GM18909 (cell line): ENCODE results near the gene SLC27A5.
"Not testable (repeated sequence)": the region's sequence is repeated elsewhere in the genome, so short reads cannot be mapped to it uniquely, and the experiment has no call there.

Source experiments
- ATAC-seq: cut with Tn5 transposase; IDR thresholded peaks from one replicate; pipeline ENCODE4 v1.9.1; 2021; ENCODE audit warnings: mild to moderate bottlenecking; ENCODE audit not compliant: unreplicated experiment, poor library complexity

Gene SLC27A5

DNA sequence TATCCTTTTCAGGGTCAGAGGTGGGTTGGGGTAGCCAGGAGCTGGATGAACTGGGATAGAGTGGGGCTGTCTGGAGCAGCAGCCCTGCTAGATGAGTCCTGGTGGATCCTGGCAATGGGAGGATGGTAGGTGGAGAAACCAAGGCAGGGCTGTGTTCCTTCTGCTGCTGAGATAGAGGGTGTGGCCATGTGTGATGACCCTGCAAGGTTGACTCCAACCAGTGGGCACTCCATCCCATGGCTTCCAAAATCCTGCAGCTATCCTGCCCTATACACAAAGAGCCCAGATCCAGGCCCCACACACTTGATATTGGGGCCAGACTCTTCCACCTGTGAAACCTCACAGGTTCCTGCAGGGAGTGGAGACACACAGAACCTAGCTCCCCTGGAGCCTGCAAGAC lies 38.0 kb downstream of the SLC27A5 start:
- ATAC-seq, result no peak

DNA sequence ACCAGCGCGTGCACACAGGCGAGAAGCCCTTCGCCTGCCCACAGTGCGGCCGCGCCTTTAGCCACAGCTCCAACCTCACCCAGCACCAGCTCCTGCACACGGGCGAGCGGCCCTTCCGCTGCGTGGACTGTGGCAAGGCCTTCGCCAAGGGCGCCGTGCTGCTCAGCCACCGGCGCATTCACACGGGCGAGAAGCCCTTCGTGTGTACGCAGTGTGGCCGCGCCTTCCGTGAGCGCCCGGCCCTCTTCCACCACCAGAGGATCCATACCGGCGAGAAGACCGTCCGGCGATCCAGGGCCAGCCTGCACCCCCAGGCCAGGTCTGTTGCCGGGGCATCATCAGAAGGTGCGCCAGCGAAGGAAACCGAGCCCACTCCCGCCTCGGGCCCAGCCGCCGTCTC lies 40.1 kb downstream of the SLC27A5 start:
- ATAC-seq, result no peak

GRCh38 chr19:58470837-58471543 lies 40.8 kb downstream of the SLC27A5 start:
- ATAC-seq, result not testable (repeated sequence)

DNA sequence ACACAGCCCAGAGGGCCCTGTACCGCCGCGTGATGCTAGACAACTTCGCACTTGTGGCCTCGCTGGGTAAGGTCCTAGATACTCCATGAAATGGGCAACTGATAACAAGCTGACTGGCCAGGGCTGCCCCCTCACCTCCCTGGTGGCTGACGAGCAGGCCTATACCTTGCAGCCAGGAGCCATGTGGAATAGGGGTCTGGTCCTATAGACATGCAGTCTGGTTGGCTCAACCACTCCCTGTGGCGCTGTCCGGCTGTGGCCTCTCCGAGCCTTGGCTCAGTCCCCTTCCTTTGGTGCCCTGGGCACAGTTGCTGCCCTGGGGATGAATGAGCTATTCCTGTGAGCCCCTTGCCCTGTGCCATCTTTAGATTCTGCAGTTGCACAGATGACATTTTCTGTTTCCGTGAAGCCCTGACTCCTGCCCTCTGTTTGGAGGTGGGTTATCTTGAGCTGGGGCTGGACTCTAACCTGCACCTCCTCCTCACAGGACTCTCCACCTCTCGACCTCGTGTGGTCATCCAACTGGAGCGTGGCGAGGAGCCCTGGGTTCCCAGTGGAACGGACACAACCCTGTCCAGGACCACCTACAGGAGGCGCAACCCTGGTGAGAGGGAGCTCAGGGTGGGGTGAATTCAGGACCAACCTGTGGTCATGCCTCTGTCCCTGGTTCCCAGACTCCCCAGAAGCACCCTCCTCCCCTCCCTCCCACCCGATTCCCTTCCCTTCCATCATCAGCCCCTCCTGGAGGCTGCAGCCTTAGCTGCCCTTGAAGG lies 42.4 kb downstream of the SLC27A5 start:
- no peak for ATAC-seq

DNA sequence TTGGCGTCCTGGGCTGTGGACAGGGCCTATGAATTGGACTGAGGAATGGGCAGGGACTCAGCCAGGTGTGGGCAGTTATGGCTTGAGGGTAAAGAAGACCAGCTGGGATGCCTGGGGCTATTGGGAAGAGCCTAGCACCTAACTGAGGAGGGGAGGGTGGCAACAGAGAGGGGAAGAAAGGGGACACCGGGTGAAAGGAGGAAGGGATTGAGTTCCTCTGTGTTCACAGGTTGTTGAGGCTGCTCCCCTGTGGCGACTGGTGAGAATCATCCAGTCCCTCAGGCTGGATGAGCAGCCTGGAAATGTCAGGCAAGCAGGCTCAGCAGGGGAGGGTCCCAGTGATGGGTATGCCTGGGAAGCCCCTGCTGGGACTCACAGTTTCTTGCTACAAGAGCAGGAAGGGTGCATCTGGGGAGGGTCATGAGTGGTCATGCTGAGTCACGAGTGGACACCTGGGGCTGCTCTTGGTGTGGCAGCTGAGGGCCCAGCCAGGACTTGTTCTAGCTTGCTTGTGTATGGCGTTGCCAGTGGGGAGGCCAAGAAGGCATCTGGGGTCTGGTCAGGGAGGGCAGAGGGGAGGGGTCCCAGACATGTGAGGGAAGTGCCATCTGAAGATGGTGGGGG lies 43.5 kb downstream of the SLC27A5 start:
- ATAC-seq, result no peak

GRCh38 chr19:58466760-58467589 lies 44.8 kb downstream of the SLC27A5 start, which contains the start of gene ZNF324:
ZNF324 (plus strand) TSS chr19:58467080; CDS start chr19:58469186, 2,106 bp downstream.
- ATAC-seq, result peak; percentile 92

DNA sequence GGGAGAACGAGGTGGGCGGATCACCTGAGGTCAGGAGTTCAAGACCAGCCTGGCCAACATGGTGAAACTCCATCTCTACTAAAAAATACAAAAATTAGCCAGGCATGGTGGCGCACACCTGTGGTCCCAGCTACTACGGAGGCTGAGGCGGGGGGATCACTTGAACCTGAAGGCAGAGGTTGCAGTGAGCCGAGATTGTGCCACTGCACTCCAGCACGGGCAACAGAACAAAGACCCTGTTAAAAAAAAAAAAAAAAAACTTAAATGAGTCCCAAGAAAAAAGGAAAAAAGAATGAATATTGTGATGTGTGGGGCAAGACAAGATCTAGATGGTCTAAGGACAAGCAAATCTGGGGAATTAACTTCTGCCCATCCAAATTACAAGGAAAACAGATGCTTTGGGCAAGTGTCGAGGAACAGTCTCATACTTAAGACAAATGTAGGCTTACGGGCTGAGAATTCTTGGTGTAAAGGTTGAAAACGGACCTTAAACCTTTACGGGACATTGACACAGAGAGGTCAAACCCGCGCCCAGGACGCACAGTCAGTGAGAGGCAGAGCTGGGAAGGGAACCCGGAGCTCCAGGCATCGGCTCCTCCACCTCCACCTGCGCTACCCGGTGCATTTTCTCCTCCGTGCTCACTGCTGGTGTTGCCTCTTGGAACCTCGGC lies 45.6 kb downstream of the SLC27A5 start:
- ATAC-seq, result peak; percentile 29

DNA sequence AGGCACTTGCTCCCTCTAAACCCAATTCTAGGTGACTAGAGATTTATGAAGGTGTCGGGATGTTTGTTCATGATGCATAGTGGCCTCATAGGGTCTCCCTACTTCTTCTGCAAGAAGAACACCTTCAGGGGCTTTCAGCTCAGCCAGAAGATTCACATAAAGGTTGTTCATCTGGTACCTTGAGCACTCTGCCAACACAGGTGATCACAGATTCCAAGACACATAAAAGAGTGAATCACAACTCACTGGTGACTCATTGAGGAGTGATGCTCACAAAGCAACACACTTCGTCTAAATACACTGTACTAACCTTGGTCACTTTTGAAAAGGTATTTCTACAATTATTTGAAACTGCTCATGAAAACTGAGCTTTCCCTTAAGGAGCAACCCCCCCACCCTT lies 51.8 kb downstream of the SLC27A5 start:
- ATAC-seq, result no peak

- ATAC-seq, result no peak
These were observed 55.7 kb downstream of the SLC27A5 start for GRCh38 chr19:58456111-58456510.

DNA sequence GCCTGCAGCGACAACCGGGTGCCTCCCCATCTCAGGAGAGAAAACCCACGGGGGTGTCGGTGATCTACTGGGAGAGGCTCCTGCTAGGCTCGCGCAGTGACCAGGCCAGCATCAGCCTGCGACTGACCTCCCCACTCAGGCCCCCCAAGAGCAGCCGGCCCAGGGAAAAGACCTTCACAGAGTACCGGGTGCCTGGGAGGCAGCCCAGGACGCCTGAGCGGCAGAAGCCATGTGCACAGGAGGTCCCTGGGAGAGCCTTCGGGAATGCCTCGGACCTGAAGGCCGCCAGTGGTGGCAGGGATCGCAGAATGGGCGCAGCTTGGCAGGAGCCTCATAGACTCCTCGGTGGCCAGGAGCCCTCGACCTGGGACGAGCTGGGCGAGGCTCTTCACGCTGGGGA lies 56.5 kb downstream of the SLC27A5 start:
- ATAC-seq, result no peak

GRCh38 chr19:58453743-58454142 lies 58.0 kb downstream of the SLC27A5 start:
- no peak for ATAC-seq

- peak; percentile 93 for ATAC-seq
These were observed 60.3 kb downstream of the SLC27A5 start, which contains the start of gene ZNF324B for GRCh38 chr19:58451358-58452101. ZNF324B (plus strand) TSS chr19:58451622; CDS start chr19:58453702, 2,080 bp downstream.

DNA sequence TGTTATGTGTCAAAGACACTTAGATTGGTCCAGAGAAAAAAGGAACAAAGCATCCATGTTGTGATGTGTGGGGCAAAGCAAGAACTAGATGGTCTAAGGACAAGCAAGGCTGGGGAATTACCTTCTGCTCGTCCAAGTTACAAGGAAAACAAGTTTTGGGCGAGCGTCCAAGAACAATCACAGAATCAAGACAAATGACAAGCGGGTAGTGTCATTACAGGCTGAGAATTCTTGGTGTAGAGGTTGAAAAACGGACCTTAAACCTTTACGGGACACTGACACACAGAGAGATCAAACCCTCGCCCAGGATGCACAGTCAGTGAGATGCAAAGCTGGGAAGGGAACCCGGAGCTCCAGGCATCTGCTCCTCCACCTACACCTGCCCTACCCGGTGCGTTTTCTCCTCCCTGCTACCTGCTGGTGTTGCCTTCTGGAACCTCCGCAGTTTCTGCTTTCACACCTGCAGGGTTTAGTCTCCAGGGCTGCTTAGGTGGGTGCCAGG lies 60.9 kb downstream of the SLC27A5 start:
- ATAC-seq, result no peak

DNA sequence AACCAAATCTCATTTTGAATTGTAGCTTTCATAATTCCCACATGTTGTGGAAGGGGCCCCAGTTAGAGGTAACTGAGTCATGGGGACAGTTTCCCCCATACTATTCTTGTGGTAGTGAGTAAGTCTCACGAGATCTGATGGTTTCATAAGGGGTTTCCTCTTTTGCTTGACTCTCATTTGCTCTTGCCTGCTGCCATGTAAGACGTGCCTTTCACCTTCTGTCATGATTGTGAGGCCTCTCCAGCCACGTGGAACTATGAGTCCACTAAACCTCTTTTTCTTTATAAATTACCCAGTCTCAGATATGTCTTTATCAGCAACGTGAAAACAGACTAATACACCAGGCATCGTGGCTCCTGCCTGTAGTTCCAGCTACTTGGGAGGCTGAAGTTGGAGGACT lies 61.8 kb downstream of the SLC27A5 start:
- ATAC-seq, result not testable (repeated sequence)

DNA sequence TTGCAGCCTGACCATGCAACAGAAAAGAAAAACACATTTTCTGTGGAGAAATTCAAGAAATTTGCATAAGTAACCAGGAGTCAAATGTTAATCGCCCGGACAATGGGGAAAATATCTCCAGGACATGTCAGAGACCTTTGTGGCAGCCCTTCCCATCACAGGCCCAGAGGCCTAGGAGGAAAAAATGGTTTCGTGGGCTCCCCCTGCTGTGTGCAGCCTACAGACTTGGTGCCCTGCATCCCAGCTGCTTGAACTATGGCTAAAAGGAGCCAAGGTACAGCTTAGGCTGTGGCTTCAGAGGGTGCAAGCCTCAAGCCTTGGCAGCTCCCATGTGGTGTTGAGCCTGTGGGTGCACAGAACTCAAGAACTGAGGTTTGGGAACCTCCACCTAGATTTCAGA lies 62.9 kb downstream of the SLC27A5 start:
- ATAC-seq, result not testable (repeated sequence)
